OCI-M1 (cell line): Measurements from ENCODE around the gene FBXO21.

Experiments used
- DNase-seq: peaks from one replicate; lab custom pipeline; 2025; lab: John Stamatoyannopoulos, UW

Gene FBXO21

DNA sequence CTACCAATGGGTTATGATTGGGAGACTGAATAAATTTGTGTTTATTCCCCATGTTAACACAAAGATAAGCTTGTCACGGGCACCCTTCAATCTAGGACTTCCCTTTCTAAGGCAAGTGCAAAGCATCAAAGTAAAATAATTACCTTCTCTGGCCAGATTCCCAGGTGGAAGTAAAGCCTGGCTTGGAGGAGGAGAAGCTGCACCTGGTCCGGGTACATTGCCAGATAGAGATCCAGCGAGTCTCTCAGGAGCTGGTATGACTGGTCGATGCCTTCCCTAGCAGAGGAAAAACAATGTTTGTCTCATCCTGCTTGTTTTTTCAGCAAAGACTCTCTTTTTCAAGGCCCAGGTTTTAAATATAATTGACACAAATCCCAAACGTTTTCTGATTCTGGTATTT, 24.9 kb downstream of the FBXO21 start:
- DNase-seq, result no peak

DNA sequence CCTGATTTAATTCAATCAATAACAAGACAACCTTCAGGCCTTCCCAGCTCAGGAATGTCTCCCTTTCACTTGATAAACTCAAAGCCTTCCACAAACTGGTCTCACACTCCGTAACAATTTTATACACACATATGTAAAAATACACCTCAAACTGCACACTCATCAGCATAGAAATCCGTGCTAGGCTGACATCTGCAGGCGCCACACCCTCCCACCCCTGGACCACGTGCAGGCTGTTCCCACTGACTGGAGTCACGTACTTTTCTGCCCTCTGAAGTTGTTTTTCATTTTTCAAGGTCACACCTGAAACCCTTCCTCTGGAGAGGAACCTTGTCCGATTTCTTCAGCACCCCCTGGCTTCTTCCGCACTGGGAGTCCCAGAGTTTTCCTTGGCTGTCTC, 27.6 kb downstream of the FBXO21 start:
- no peak for DNase-seq

DNA sequence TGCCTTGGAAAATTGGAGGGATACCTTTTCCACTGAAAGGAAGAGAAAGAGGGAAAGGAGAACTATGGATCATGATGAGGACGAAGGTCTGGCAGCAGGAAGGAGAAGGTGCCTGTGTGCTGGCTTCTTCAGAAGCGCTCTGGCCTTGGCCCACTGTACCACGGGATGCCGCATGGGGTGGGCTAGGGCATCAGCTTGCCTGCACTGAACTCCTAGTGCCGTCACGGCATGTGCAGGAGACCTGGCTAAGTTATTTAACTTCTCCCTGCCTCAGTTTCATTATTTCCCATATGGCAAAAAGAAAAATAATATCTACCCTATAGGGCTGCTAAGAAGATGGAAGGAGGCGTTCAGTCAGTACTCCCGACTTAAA, 28.1 kb downstream of the FBXO21 start:
- no peak for DNase-seq

DNA sequence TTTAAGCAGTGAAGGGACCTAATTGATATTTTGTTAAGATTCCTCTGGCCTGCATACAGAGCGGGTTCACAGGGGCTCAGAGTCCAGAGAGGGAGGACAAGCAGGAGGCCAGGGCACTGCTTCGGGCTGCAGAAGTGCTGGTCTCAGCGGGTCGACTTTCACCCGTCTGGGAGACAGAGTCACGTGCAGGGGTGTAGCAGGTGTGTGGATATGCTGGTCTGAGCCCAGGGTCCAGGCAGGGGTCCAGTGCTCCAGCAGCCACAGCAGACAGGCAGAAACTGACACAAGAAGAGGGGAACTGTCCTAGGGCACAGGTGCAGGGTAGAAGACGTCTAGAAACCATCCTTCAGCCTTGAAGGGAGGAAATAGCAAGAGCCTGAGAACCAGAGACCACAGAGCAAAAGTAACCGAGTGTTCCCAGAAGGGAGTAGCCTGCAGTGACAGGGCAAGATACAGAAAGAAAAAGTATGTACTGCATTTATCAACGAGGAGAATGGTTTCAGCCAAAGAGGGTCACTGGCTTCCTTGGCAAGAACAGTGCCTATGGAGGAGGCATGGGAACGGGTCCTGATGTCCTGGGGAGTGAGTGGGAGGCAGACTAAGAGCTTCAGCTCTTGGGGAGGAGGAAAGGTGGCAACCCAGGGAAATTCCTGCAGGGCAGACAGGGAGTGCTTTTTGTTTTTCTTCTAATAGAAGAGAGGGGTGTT, 28.7 kb downstream of the FBXO21 start:
- DNase-seq, result peak; percentile 2

DNA sequence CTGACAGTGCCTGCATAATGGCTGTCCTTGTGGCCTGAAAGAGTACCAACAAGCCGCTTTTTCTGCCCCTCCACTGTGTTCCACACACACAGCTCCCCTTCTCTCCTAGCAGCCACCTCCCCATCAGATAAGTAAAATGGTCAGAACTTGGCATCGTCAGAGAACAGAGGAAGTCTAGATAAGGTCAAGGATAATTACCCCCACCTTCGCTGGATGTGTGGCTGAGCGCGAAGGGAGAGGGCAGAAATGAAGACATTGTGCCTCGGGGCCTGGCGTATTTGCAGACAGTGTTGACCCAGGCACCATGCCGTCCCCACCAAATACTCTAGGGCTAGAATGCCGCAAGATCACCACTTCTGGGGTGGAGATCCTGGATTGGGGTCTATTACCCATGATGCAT, 30.6 kb downstream of the FBXO21 start:
- DNase-seq, result no peak

DNA sequence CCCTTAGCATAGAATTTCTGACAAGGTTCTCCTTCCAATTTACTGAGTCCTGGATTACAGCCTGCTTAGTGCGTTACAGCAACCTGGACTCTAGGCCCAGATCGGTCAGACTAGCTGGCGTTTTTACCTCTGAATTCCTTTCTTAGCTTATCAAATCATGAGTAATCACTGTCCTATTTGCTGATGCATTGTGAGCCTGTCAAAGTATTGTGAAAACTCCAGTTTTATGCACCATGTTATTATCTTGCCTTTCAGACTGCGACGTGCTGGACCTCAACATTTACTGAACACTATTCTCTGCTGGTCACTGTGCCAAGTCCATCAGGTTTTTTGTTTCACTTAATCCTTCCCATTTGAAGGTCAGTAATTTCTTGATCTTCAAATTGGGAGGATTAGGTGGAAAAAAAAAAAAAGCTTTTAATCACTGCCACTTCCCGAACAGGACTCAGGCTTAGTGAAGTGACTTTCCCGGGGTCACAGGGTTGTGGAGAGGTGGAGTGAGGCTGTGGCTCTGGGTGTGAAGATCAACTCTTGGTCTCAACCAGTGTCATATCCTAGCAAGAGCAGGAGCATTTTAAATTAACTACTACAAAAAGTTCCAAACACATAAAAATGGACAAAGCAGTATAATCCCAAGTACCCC, 31.2 kb downstream of the FBXO21 start:
- DNase-seq, result no peak

DNA sequence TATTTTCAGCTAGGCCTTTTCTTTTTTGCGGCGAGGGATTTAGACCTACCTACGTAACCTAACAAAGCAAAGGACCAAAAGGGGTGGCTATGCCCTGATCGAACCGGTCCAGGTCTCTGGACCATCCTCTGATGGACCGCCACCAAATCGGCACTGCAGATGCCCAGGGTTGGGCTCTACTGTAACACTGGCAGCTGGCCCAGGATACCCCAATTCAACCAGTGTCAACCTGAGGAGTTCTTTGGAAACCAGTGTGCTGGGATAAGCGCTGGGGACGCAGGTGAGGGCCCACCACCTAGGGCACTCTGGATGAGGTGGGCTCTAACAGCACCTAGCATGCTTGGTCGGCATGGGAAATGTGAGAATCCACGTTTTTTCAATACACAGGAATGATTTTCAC, 32.2 kb downstream of the FBXO21 start:
- DNase-seq, result no peak

DNA sequence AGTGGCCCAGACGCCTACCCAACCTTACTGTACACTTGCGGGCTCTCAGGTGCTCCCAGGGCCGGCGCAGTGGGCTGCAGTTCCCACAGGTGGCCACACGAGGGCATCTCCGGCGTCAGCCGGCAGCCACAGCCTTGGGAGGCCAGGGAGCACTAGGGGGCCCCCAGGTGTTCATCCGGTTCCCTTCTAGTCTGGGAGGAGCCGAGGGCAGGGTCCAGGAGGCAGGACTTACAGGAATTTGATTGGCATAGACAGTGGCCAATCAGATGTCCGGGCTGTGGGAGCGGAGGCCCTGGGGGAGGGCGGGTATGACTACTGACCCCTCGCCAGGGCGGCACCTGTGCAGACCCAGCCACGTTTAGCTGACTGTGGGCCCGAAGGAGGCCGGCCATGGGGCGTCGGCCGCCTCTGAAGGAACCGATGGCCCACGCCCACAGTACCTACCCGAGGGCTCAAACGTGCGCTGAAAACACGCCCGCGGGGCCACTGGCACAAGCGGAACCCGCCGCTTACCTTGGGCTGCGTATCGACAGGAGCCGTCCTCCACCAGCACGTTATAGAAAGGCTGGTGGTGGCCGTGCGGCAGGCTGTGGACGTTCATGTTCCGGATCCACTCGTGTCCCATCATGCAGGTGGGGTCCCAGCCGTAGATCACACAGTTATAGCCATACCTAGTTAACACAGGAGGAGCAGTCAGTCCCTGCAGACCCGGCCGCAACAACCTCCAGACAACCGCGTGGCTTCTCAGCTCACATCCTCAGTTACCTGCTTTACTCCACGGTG, 34.8 kb downstream of the FBXO21 start:
- peak; percentile 59 for DNase-seq

DNA sequence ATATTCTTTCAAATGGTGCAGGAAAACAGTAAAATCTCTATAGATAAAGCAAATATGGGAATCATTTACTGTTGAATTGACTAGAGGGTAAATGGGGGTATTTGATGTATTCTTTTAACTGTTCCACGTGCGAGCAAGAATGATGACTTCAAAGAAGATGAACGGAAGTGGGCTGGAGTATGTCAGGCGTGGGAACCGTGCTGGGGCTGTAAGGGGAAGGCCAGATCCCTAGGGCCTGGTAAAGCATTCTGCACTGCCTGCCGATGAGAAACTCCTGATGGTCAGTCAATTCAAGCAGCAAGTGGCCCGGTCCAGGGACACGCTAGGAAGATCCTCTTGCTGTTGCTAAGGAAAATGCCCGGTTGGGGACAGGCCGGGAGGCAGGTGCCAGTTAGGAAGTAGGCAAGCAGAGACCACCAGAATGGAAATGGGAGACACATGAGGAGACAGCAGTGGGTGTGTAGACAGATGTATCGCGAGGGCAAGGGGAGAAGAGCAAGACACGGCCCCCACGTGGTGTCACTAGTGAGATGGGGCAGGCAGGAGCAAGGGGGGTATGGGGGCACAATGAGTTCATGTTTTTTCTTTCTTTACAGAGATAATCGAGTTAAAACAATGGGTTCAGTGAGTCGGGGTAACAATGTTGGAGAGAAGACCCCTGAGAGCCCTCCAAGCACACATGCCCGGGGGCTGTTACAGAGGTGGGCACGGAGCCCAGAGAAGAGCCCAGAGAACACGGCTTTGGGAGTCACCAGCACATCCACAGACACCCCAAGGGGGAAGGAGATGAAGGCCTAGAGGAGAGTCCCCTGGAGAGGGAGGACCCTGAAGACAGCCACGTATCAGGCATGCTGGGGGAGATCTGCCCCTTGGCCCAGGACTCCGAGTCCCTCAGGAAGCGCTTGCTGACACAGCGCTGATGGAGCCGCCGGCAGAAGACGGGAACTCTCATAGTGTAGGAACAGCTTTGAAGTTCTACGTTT, 37.2 kb downstream of the FBXO21 start:
- DNase-seq, result no peak

DNA sequence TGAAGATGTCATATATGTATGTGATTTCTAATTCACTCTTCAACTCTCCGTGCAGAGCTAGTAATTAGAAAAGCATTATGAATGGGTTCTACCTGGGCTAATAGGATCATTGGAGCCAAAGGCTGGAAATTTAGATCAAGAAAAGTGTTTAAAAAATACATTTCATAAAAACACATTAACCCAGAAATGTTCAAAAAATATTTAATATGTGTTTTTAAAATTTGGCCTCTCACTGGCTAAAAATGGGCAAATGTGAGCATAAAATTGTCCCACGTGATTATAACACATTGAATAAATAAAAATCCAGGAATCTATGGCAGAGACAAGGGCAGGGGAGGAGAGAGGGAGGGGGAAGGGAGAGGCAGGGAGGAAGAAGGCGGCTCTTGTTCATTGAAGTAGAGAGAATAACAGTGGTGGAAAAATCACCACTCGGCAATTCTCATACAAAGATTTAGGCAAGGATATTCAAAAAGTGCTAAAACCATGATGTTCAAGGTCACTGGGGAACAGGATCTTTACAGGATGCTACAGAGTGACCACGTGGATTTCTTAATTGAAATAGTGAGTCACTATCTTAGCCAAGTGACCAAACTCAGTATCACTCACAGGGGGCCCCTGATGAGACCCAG, 38.8 kb downstream of the FBXO21 start:
- DNase-seq, result no peak

DNA sequence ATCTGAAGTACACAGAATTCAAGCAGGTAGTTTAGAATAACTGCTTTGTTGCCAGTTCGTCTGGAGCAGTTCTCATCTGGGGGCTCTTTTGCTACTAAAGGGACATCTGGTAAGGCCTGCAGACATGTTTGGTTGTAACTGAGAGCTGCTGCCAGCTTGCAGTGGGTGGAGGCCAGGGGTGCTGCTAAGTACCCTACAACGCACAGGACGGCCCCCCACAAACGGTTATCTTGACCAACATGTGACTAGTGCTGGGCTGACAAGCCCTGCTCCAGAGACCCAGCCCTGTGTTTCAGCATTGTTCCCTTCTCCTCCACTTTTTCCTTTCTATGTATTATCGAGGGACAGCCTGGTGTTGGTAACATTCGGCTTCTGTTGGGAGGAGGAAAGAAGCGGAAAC, 40.8 kb downstream of the FBXO21 start:
- no peak for DNase-seq

DNA sequence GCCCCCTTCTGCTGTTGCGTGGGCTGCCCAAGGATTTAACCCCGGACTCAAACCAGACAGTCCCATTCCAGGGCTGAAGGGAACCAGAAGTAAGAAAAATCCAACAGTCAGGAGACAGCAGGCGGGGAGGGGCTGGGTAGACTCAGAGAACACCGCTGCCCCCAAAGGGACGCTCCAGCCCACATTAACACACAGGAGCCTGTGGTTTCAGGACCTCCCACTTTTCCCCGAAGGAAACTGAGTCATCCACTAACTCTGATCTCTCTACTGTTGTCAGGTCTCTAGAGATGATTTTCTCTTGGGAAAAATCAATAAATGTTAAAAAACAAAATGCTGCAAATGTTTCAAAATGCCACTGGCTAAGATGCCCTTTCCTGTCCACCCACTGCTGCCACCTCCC, 41.6 kb downstream of the FBXO21 start:
- no peak for DNase-seq

DNA sequence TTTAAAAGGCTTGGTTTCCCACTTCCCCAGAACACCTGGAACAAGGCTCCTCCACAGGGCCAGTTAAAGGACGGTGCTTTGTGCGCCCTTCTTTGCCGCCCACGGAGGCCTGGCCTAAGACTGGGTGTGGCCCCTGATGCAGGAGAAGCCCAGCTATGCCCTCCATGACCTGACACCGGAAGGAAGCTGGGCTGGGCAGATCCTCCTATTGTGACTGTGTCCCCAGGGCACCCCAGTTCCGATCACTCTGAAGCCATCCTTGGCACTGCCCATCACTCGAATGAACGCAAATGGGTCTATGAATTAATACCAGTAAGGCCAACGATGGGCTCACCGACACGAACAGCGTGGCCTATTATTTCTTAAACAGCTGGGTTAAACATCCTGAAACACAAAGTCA, 42.6 kb downstream of the FBXO21 start:
- DNase-seq, result no peak

DNA sequence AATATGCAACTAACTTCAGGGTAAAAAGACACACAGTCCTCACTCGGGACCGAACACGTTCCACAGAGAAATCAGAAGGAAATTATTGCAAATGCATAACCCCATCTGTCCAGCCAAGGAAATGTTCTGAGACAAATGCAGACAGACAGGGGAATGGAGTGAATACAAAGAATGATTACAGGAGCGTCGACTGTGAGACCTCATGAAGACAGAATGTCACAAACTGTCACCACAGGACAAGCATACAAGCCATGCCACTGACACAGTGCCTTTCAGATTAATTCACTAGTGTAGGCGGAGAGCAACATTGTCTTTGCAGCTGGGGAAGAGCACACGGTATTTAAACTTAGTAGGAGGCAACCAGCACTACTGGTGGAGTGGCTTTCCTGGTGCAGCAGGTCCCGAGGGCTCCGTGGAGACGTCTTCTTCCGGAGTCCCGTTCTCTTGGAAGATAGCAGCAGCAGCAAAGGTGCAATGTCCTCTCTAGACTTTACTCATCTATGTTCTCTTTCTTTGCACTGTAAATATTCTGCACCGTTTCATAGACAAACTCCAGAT, 44.6 kb downstream of the FBXO21 start:
- no peak for DNase-seq

DNA sequence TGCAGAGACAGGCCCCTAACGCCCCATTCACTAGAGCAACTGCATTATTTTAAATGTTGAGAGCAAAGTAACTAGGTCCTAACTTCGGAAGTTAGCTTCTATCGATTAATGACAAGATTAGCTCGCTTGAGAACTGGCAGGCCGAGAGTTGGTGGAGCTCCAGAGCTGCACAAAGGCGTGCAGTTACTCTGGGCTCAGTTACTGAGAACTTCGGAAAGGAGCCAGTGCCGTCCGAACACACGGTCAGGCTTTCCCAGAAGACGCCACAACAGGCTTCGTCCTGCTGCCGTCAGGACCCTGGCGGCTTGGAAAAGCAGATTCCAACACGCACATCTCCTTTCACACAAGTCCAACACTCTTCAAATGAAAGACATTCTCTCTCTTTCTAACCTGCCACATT, 45.7 kb downstream of the FBXO21 start:
- DNase-seq, result no peak

DNA sequence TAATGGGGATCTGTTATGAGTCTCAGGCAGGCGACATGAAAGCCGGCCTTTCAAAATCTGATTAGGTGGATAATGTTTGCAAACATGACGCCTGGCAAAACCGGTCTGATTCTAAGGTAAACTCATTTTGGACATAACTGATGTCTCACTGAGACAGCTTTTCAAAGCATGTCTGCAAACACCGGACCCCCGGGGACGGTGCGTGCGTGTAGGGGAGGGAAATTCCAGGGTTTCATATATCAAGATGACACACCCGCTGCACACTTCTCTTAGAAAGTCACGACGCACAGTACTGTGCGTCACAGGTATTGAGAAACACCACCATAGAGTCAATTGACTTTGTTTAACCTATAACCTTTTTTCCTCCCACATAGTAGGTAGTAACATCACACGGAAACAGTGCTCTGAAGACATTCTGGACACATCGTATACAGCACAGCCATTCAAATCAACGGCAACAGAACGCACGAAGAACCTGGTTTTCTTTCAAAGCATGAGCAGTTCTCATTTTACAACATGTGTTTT, 47.2 kb downstream of the FBXO21 start:
- DNase-seq, result no peak

DNA sequence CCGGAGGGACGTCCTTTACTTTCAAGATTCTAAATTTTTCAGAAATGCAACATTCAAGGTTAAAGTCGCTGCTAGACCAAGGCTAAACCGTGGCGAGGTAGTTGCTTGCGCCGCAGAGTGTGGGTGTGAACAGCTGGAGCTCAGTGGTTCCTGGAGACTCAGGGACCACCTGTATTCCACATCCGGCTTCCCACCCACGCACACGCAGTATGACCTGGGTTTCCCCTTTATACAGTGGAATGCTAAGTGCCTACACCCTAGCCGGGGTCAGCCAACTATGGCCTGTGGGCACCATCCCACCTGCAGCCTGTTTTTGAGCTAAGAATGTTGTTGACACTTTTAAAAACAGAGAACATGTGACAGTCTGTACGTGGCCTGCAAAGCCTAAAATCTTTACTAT, 48.2 kb downstream of the FBXO21 start:
- DNase-seq, result no peak

DNA sequence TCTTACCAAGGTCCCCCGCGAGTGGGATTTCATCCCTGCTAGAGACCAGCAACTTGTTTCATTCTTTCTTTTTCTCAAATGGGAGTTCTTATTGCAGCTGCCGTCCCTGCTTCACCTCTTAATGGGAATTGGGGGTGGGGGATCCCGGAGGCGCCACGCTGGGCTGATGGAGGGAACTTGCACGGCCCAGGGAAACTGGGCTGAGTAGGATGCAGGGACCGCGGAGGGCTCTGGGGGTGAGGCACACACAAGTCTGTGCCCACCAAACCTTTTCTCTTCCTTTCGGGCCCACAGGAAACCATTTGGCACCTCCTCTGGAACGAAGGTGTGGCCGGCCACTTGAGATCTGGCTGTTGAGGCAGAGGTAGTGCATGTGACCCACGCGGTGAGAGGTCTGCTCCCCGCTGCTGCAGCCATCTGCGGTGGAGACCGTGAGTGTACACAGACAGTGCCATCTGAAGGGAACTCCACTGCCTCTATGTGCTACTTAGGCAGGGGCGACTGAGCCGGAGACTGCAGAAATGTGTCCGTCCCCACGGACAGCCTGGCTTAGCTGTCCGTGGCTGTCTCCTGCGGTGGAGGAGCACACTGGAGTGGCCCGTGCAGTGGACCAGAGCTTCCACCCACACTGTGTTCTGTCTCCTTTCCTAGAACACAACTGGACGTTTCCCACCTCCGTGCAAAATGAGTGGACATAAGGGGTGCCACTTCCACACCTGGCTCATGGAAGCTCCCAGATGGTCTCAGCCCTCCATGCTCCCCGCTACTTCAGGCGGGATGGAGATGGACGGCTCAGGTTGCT, 49.0 kb downstream of the FBXO21 start:
- DNase-seq, result no peak

DNA sequence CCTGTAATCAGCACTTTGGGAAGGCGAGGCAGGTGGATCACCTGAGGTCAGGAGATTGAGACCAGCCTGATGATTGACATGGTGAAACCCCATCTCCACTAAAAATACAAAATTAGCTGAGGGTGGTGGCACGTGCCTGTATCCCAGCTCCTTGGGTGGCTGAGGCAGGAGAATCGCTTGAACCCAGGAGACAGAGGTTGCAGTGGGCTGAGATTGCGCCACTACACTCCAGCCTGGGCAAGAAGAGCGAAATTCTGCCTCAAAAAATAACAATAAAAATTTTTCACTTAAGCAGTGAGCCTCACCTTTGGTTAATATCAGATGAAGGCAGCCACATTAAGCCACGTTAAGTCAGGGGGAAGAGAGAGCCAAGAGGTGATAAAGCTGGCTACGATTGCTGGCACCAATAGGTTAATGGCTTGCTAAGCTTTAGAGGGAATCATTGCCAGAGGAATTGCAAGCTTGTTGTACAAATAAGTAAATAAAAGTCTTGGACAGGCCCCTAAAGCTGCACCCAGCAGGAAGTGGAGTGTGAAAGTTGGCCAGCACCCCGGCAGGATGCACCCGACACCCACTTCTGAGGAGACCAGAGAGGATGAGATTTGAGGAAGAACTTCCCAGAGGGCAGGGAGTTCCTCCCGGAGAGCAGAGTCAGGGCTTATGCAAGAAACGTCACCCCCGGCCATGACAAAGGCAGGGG, 49.7 kb downstream of the FBXO21 start:
- no peak for DNase-seq
